Measurements from ENCODE around the gene PARVB. TPM values are rescaled to one million over a fixed set of nuclear protein-coding genes. Genes with fewer than 3 reads are reported as not detected.
A peak's percentile ranks its signal among the peaks of the same experiment; 100 is the strongest.

The PARVB gene
- total RNA-seq, 2 donors from 2014 or later: 7.3 to 9.2 TPM

- ATAC-seq (no peak), DNase-seq (no peak)
- no peak overlapping the region for H3K27ac ChIP-seq
- no peak overlapping the region for H3K4me3 ChIP-seq
- H3K9me3 ChIP-seq: no peaks in the 10 kb centered on the region
- H3K4me1 ChIP-seq: peaks cover 5% of the 10 kb centered on the region
- no peak for TF ChIP-seq CTCF (IDR thresholded peaks at IDR 0.05)
- TF ChIP-seq POLR2A (IDR thresholded peaks at IDR 0.05): no peak
- WGBS, 2 donors: 91 to 95% methylated on average over 9 of the region's 9 CpGs
- H3K36me3 ChIP-seq (replicated peaks in 1 of 2; ENCODE audit: insufficient read depth in 1 of 2, low read depth in 2 of 2): no peaks in the 10 kb centered on the region
- intact Hi-C loops (cut with DNase I): no loop called here
- no peaks in the 10 kb centered on the region for H3K27me3 ChIP-seq
Observed at GRCh38 chr22:44018594-44018993, 5.5 kb upstream of the PARVB start.

- intact Hi-C loops (cut with DNase I): no loop called here
- H3K4me1 ChIP-seq: peaks cover 8% of the 10 kb centered on the region
- no peak overlapping the region for H3K4me3 ChIP-seq
- H3K36me3 ChIP-seq (replicated peaks in 1 of 2; ENCODE audit: insufficient read depth in 1 of 2, low read depth in 2 of 2): no peaks in the 10 kb centered on the region
- DNase-seq (no peak), ATAC-seq (no peak)
- H3K9me3 ChIP-seq: no peaks in the 10 kb centered on the region
- 83 to 92% methylated on average over 10 of the region's 10 CpGs for WGBS, 2 donors
- H3K27me3 ChIP-seq: no peaks in the 10 kb centered on the region
- no peak overlapping the region for H3K27ac ChIP-seq
- TF ChIP-seq POLR2A (IDR thresholded peaks at IDR 0.05): no peak
- TF ChIP-seq CTCF (IDR thresholded peaks at IDR 0.05): no peak
Observed at GRCh38 chr22:44019416-44019815, 4.7 kb upstream of the PARVB start.

GRCh38 chr22:44019846-44020245 is 4.3 kb upstream of the PARVB start:
- H3K4me1 ChIP-seq: peaks cover 13% of the 10 kb centered on the region
- H3K27me3 ChIP-seq: no peaks in the 10 kb centered on the region
- intact Hi-C loops (cut with DNase I): no loop called here
- no peak for DNase-seq
- no peak for ATAC-seq
- 93 to 96% methylated on average over 4 to 5 of the region's 5 CpGs for WGBS, 2 donors
- no peak overlapping the region for H3K4me3 ChIP-seq
- no peaks in the 10 kb centered on the region for H3K36me3 ChIP-seq (replicated peaks in 1 of 2; ENCODE audit: insufficient read depth in 1 of 2, low read depth in 2 of 2)
- TF ChIP-seq CTCF (IDR thresholded peaks at IDR 0.05) (no peak), POLR2A (IDR thresholded peaks at IDR 0.05) (no peak)
- no peak overlapping the region for H3K27ac ChIP-seq
- no peaks in the 10 kb centered on the region for H3K9me3 ChIP-seq

GRCh38 chr22:44020981-44021380 is 3.1 kb upstream of the PARVB start:
- Histone ChIP-seq H3K27me3 (no peaks in the 10 kb centered on the region), H3K27ac (no peak overlapping the region), H3K9me3 (no peaks in the 10 kb centered on the region), H3K4me3 (no peak overlapping the region), H3K36me3 (replicated peaks in 1 of 2; ENCODE audit: insufficient read depth in 1 of 2, low read depth in 2 of 2) (no peaks in the 10 kb centered on the region), H3K4me1 (peaks cover 17% of the 10 kb centered on the region)
- ATAC-seq: no peak
- WGBS, 2 donors: 86 to 87% methylated on average over 8 of the region's 8 CpGs
- intact Hi-C loops (cut with DNase I): no loop called here
- no peak for DNase-seq
- no peak for TF ChIP-seq POLR2A (IDR thresholded peaks at IDR 0.05)

- intact Hi-C loops (cut with DNase I): no loop called here
- DNase-seq: peak in 3 of 4 donors; percentile 29 to 50 (median 34)
- Histone ChIP-seq H3K4me3 (no peak overlapping the region), H3K36me3 (replicated peaks in 1 of 2; ENCODE audit: insufficient read depth in 1 of 2, low read depth in 2 of 2) (no peaks in the 10 kb centered on the region), H3K27me3 (no peaks in the 10 kb centered on the region), H3K9me3 (no peaks in the 10 kb centered on the region), H3K27ac (peak overlapping the region in 2 of 4 donors; percentile 58 to 67), H3K4me1 (peaks cover 17% of the 10 kb centered on the region)
- ATAC-seq: peak; percentile 69
- WGBS, 2 donors: 19 to 61% methylated on average over 11 to 33 of the region's 54 CpGs
- TF ChIP-seq CTCF (IDR thresholded peaks at IDR 0.05): no peak
- TF ChIP-seq POLR2A (IDR thresholded peaks at IDR 0.05): peak in 2 of 3 donors; percentile 33 to 38
Observed at GRCh38 chr22:44023404-44024287, 456 bp upstream of the PARVB start.

All from body of pancreas (tissue), 4 donors.